PC-9 (cell line): ENCODE results near the gene TMCO4. TPM values are rescaled to one million over a fixed set of nuclear protein-coding genes. Genes with fewer than 3 reads are reported as not detected.

Experiments
- BruUV-seq: library from RNA; stranded (reverse); fragments of 400-500 nt; replicated peaks from 2 replicates; lab custom pipeline; 2021; lab: Mats Ljungman, UMichigan
- CTCF ChIA-PET: fragments of 300-600 bp; sonication (Branson Sonifier 250); formaldehyde crosslinking; loops from one replicate; lab custom pipeline; 2022; ENCODE audit warnings: antibody characterized with exemption; lab: Charles Lee
- POLR2A ChIA-PET: fragments of 300-600 bp; sonication (Branson Sonifier 250); formaldehyde crosslinking; loops from one replicate; lab custom pipeline; 2022; ENCODE audit warnings: antibody characterized with exemption; ENCODE audit not compliant: unreplicated experiment; lab: Charles Lee
- DNase-seq, 2 experiments: peaks; one replicate each; pipeline versions ENCODE4 v3.0.0 to v3.0.0-alpha.2; 2015 to 2022; ENCODE audit warnings: mixed read lengths in 1 of 2
- H2AFZ ChIP-seq: fragments of 200-600 bp; sonication (generic); 2 replicates; pipeline ENCODE4 v1.8.1; 2017; ENCODE audit warnings: antibody characterized with exemption
- H3F3A ChIP-seq: fragments of 200-600 bp; sonication (generic); 2 replicates; pipeline ENCODE4 v1.8.1; 2017; ENCODE audit warnings: antibody characterized with exemption, mild to moderate bottlenecking, low read depth; ENCODE audit not compliant: insufficient read depth
- H3K27ac ChIP-seq: fragments of 200-600 bp; sonication (generic); 2 replicates; pipeline ENCODE4 v1.6.1; 2016; ENCODE audit warnings: mixed run types
- H3K27me3 ChIP-seq: fragments of 200-600 bp; sonication (generic); 2 replicates; pipeline ENCODE4 v1.6.1; 2016; ENCODE audit warnings: low read depth, mixed run types; ENCODE audit not compliant: insufficient read depth
- H3K36me3 ChIP-seq: fragments of 200-600 bp; sonication (generic); 2 replicates; pipeline ENCODE4 v1.6.1; 2016; ENCODE audit warnings: low read depth, mixed run types
- H3K4me1 ChIP-seq: fragments of 200-600 bp; sonication (generic); replicated peaks from 2 replicates; pipeline ENCODE4 v1.6.1; 2016; ENCODE audit warnings: mixed run types; ENCODE audit not compliant: insufficient read depth
- H3K4me2 ChIP-seq: fragments of 200-600 bp; sonication (generic); 2 replicates; pipeline ENCODE4 v1.6.1; 2017; ENCODE audit warnings: mixed run types
- H3K4me3 ChIP-seq: fragments of 200-600 bp; sonication (generic); 2 replicates; pipeline ENCODE4 v1.6.1; 2016; ENCODE audit warnings: mixed run types
- H3K79me2 ChIP-seq: fragments of 200-600 bp; sonication (generic); 2 replicates; pipeline ENCODE4 v1.6.1; 2017; ENCODE audit warnings: low read depth, mixed run types
- H3K9me2 ChIP-seq: fragments of 200-600 bp; sonication (generic); 2 replicates; pipeline ENCODE4 v1.8.1; 2017; ENCODE audit warnings: mild to moderate bottlenecking; ENCODE audit not compliant: insufficient read depth
- H3K9me3 ChIP-seq: fragments of 200-600 bp; sonication (generic); 2 replicates; pipeline ENCODE4 v1.8.1; 2016; ENCODE audit warnings: low read depth; ENCODE audit not compliant: insufficient read depth
- H4K20me1 ChIP-seq: fragments of 200-600 bp; sonication (generic); 2 replicates; pipeline ENCODE4 v1.8.1; 2017; ENCODE audit not compliant: insufficient read depth
- EZH2 ChIP-seq: fragments of 200-600 bp; sonication (generic); IDR thresholded peaks from 2 replicates; pipeline ENCODE4 v1.8.0; 2017; ENCODE audit warnings: antibody characterized with exemption, low read depth
- intact Hi-C: fragments of 100-400 bp; cut with micrococcal nuclease; formaldehyde crosslinking; loops from one replicate; pipeline ENCODE4 v1.10.0; 2022; ENCODE audit not compliant: unreplicated experiment
- total RNA-seq: library from RNA; stranded (reverse); gene quantifications from 2 replicates; pipeline ENCODE4 v1.2.3, GENCODE V29; 2021
- TF ChIP-seq, protein P1 (sequence below): fragments of 200-600 bp; sonication (generic); conservative IDR thresholded peaks from 2 replicates; pipeline ENCODE4 v1.6.1; 2017; ENCODE audit warnings: mixed run types, antibody characterized with exemption, mild to moderate bottlenecking, moderate library complexity

TMCO4 gene
- total RNA-seq, 1 experiment from 2014 or later, result 22.6 TPM

DNA sequence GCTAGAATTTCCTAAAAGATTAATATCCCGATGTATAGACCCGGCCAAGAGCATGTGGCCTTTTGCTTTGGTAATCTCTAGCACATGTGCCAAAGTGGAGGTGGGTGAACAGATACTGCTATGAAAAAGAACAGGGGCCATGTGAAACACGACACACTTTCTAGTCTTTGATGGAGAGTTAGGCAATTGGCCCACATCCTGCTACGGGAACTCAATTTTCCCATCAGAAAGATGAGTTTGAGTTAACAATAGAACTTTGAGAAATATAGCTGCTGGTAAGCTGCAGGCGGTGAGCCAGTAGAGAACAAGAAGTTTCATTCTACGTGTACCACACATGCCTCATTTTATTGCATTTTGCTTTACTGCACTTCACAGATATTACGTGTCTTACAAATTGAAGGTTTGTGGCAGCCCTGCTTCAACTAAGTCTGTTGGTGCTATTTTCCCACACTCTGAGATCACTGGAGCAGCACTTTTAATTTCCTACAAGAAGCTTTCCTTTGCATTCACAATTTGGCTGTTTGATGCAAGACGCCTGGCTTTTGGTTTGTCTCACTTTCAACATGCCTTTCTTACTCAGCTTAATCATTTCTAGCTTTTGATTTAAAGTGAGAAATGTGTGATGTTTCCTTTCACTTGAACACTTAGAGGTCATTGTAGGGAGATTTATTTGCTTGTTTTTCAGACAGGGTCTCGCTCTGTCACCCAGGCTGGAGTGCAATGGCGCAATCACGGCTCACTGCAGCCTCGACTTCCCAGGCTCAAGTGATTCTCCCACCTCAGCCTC is 88.7 kb downstream of the TMCO4 start:
- ChIA-PET POLR2A (no interaction called here), CTCF (interaction anchor here (0.7 kb wide), 1 partner anchor 20 kb away, joined by 3 read pairs; no protein-coding TSS in a partner anchor)
- H3K4me3 ChIP-seq, result no peak overlapping the region
- H4K20me1 ChIP-seq, result no peaks in the 10 kb centered on the region
- no peaks in the 10 kb centered on the region for H3K79me2 ChIP-seq
- no peak overlapping the region for H2AFZ ChIP-seq
- no peaks in the 10 kb centered on the region for H3F3A ChIP-seq
- no peaks in the 10 kb centered on the region for H3K36me3 ChIP-seq
- TF ChIP-seq EZH2, result no peak
- TF ChIP-seq, protein P1, sequence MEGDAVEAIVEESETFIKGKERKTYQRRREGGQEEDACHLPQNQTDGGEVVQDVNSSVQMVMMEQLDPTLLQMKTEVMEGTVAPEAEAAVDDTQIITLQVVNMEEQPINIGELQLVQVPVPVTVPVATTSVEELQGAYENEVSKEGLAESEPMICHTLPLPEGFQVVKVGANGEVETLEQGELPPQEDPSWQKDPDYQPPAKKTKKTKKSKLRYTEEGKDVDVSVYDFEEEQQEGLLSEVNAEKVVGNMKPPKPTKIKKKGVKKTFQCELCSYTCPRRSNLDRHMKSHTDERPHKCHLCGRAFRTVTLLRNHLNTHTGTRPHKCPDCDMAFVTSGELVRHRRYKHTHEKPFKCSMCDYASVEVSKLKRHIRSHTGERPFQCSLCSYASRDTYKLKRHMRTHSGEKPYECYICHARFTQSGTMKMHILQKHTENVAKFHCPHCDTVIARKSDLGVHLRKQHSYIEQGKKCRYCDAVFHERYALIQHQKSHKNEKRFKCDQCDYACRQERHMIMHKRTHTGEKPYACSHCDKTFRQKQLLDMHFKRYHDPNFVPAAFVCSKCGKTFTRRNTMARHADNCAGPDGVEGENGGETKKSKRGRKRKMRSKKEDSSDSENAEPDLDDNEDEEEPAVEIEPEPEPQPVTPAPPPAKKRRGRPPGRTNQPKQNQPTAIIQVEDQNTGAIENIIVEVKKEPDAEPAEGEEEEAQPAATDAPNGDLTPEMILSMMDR, result no peak
- no peak for DNase-seq
- no TSS peak for BruUV-seq
- H3K27me3 ChIP-seq, result no peaks in the 10 kb centered on the region
- no peak overlapping the region for H3K4me2 ChIP-seq
- intact Hi-C loops, result no loop called here
- H3K4me1 ChIP-seq, result no peaks in the 10 kb centered on the region
- H3K9me3 ChIP-seq, result no peaks in the 10 kb centered on the region
- no peak overlapping the region for H3K27ac ChIP-seq
- no peaks in the 10 kb centered on the region for H3K9me2 ChIP-seq

DNA sequence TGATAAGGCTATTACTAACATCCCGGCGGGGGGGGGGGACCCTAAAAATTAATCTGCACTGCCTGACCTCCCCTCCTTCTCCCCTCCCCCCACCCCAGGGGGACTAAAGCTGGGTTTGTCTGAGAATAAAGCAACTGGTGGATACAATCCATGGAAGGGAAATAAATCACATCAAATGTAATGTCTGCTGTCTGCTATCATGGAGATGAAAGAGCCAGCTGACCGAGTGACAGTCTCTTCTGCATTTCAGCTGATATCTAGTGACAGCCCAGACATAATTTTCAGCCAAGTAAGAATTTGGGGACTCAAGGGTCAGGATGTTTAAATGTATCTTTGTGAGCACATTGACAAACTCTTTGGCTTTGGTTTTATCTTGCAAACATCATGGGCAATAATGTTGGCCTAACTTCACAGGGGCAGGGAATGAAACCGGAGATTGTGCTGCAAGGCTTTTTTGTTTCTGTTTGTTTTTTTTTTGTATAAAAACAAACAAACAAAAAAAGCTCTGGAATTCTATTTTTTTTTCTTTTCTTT is 90.4 kb downstream of the TMCO4 start:
- Histone ChIP-seq H3K9me3 (no peaks in the 10 kb centered on the region), H3K27ac (no peak overlapping the region), H3K9me2 (no peaks in the 10 kb centered on the region), H3K27me3 (no peaks in the 10 kb centered on the region), H2AFZ (no peak overlapping the region), H3K36me3 (no peaks in the 10 kb centered on the region), H4K20me1 (no peaks in the 10 kb centered on the region), H3K4me3 (no peak overlapping the region), H3K4me1 (no peaks in the 10 kb centered on the region), H3K4me2 (no peak overlapping the region), H3K79me2 (no peaks in the 10 kb centered on the region), H3F3A (no peaks in the 10 kb centered on the region)
- no TSS peak for BruUV-seq
- no peak for DNase-seq
- POLR2A ChIA-PET, result no interaction called here
- TF ChIP-seq EZH2, result no peak
- intact Hi-C loops, result no loop called here
- CTCF ChIA-PET, result no interaction called here

- CTCF ChIA-PET, result interaction anchor here (0.5 kb wide), 1 partner anchor 488 kb away, joined by 3 read pairs; no protein-coding TSS in a partner anchor
- no peak for TF ChIP-seq EZH2
- TF ChIP-seq, protein P1, result no peak
- no peak overlapping the region for H3K4me2 ChIP-seq
- intact Hi-C loops, result no loop called here
- no peaks in the 10 kb centered on the region for H3K9me3 ChIP-seq
- no peaks in the 10 kb centered on the region for H3K9me2 ChIP-seq
- no peaks in the 10 kb centered on the region for H4K20me1 ChIP-seq
- H3K4me3 ChIP-seq, result no peak overlapping the region
- H3K4me1 ChIP-seq, result no peaks in the 10 kb centered on the region
- no peaks in the 10 kb centered on the region for H3K27me3 ChIP-seq
- no peaks in the 10 kb centered on the region for H3K36me3 ChIP-seq
- H3K27ac ChIP-seq, result no peak overlapping the region
- BruUV-seq, result no TSS peak
- POLR2A ChIA-PET, result no interaction called here
- H3F3A ChIP-seq, result no peaks in the 10 kb centered on the region
- no peak for DNase-seq
- no peaks in the 10 kb centered on the region for H3K79me2 ChIP-seq
- H2AFZ ChIP-seq, result no peak overlapping the region
Measured at GRCh38 chr1:19708567-19709110, 91.1 kb downstream of the TMCO4 start.
